ENCODE data around the gene EPS8L3. TPM values are rescaled to one million over a fixed set of nuclear protein-coding genes. Genes with fewer than 3 reads are reported as not detected.

EPS8L3 gene
- total RNA-seq, 1 donor: not detected

DNA sequence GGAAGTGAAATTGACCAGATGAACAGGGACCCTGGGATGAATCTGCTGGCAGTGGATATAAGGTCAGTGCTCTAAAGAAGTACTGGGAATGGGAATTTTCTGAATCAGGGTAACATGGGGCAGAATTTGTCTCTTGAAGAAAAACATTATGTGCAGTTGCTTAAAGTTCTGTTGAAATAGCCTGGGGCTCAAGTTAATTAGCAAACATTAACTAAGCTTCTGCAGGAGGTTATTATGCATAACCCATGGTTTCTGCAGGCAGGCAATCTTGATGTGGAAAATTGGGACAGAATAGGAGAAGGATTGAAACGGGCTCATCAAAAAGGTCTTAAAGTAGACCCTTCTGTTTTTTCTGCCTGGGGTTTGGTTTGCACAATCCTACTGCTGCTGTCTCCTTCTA is 37.7 kb downstream of the EPS8L3 start:
- TF ChIP-seq, protein P1, sequence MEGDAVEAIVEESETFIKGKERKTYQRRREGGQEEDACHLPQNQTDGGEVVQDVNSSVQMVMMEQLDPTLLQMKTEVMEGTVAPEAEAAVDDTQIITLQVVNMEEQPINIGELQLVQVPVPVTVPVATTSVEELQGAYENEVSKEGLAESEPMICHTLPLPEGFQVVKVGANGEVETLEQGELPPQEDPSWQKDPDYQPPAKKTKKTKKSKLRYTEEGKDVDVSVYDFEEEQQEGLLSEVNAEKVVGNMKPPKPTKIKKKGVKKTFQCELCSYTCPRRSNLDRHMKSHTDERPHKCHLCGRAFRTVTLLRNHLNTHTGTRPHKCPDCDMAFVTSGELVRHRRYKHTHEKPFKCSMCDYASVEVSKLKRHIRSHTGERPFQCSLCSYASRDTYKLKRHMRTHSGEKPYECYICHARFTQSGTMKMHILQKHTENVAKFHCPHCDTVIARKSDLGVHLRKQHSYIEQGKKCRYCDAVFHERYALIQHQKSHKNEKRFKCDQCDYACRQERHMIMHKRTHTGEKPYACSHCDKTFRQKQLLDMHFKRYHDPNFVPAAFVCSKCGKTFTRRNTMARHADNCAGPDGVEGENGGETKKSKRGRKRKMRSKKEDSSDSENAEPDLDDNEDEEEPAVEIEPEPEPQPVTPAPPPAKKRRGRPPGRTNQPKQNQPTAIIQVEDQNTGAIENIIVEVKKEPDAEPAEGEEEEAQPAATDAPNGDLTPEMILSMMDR (IDR thresholded peaks at IDR 0.05; ENCODE audit: insufficient read depth, low read length): no peak
- no peak overlapping the region for H3K4me3 ChIP-seq (ENCODE audit: low read depth, low read length)
- no peak for DNase-seq (ENCODE audit: low read depth)

DNA sequence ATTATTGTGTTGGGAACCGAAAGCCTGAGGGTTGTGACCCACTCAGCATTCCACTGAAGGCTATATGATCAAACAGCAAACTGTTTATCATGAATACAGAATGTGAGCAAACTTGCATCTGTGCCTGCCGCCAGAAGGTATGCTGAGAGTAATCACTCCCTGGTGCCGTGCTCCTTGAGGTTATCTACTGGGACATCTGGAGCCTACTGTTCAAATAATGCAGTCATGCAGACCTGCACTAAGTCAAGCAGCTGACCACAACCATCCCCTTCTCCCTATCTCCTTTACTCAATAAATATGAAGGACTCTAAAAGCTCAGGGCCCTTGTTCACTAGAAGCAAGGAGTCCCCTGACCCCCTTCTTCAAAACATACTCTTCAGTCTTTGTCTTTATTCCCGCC is 38.2 kb downstream of the EPS8L3 start:
- TF ChIP-seq, protein P1 (IDR thresholded peaks at IDR 0.05; ENCODE audit: insufficient read depth, low read length): no peak
- DNase-seq (ENCODE audit: low read depth): no peak
- H3K4me3 ChIP-seq (ENCODE audit: low read depth, low read length): no peak overlapping the region

DNA sequence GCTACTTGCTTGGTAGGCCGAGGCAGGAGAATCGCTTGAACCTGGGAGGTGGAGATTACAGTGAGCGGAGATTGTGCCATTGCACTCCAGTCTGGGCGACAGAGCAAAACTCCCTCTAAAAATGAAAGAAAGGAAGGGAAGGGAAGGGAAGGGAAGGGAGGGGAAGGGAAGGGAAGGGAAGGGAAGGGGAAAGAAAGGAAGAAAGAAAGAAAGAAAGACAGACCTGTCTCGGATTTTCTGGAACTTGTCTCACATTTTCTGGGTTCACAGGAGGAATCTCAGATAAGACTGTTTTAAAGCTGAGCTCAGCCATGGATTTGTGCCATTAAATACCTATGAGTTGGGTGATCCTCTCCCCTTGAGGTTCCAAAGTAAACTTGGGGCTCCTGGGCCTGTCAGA is 38.8 kb downstream of the EPS8L3 start:
- no peak overlapping the region for H3K4me3 ChIP-seq (ENCODE audit: low read depth, low read length)
- TF ChIP-seq, protein P1 (IDR thresholded peaks at IDR 0.05; ENCODE audit: insufficient read depth, low read length): no peak
- DNase-seq (ENCODE audit: low read depth): no peak

DNA sequence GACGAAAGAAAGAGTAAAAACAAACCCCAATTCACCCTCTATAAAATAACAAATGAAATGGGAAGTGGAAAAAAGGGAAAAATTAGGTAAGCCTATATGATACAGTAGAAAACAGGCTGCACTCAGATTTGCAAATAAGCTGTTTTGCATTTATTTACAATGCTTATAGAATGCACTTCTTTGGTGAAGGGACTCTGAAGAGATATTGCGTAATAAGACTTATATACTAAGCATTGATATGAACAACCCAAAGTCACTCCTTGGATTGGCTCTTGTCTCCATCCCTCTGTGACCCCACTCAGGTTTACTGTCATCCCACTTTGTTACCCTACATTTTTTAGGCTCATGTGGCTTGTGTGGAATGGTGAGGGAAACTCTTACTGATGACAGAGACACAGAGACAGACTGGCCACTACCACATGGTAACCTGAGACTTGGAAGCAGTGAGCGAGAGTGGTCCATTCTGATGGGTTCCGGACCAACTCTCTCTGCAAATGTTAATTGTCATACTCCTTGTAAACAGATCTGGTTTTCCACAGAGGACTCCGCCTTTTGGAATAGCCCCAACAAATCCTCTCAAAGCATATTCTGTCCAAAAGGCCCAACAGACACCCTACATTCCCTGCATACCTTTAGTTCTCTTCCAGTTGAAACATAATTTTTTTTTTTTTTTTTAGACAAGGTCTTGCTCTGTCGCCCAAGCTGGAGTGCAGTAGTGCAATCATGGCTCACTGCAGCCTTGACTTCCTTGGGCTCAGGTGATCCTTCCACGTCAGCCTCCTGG is 40.6 kb downstream of the EPS8L3 start:
- H3K4me3 ChIP-seq (ENCODE audit: low read depth, low read length): no peak overlapping the region
- peak; percentile 58 for DNase-seq (ENCODE audit: low read depth)
- TF ChIP-seq, protein P1 (IDR thresholded peaks at IDR 0.05; ENCODE audit: insufficient read depth, low read length): no peak

DNA sequence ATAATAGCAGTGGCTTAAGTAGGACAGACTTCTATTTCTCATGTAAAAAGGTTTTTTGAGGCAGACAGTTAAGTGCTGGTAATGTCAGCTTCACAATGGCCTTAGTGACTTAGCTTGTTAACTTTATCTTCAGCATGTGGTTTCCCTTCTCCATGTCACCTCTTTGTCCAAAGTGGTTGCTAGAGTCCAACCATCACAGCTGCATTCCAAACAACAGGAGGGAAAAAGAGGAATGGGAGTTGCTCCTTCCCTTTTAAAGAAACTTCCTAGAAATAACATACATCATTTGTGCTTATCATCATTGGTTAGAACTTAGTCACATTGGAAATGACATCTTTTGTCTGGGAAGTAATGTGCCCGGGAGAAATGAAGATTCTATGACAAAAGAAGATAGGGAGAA is 41.8 kb downstream of the EPS8L3 start:
- no peak overlapping the region for H3K4me3 ChIP-seq (ENCODE audit: low read depth, low read length)
- TF ChIP-seq, protein P1 (IDR thresholded peaks at IDR 0.05; ENCODE audit: insufficient read depth, low read length): no peak
- no peak for DNase-seq (ENCODE audit: low read depth)

DNA sequence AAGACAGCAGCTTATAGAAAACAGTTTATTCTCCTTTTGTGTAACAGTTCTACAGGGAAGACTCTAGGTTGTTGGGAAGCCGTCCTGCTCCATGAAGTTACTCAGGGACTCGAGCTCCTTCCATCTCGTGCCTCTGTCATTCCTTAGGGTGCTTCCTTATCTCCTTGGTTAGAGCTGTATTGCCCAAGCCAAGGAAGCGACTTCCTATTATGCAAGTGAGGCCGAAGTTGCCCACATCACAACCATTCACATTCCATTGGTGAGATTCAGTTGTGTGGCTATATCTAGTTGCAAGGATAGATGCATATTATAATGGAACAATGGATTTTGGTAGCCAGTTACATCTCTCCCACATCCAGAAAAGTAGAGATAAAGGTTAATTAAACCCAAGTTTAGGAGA is 42.7 kb downstream of the EPS8L3 start:
- TF ChIP-seq, protein P1 (IDR thresholded peaks at IDR 0.05; ENCODE audit: insufficient read depth, low read length): no peak
- peak; percentile 21 for DNase-seq (ENCODE audit: low read depth)
- H3K4me3 ChIP-seq (ENCODE audit: low read depth, low read length): no peak overlapping the region

All from fibroblast of the aortic adventitia (primary cell).